OCI-LY3 (cell line): Measurements from ENCODE around the gene IDS.

Experiments
- H2AFZ ChIP-seq: fragments of 200-600, 300-600 bp; shearing (Covaris generic); 2 replicates; pipeline ENCODE4 v1.6.0; 2014; ENCODE audit warnings: antibody characterized with exemption, low read depth, low read length
- H3K27ac ChIP-seq: fragments of 200-600, 300-600 bp; sonication (generic); 2 replicates; pipeline ENCODE4 v1.5.1; 2014; ENCODE audit warnings: mild to moderate bottlenecking, low read length, moderate library complexity, mixed read lengths
- H3K27me3 ChIP-seq: fragments of 200-600, 300-600 bp; sonication (generic); 2 replicates; pipeline ENCODE4 v1.6.1; 2014; ENCODE audit warnings: low read depth, low read length, mixed read lengths
- H3K36me3 ChIP-seq: fragments of 200-600, 300-600 bp; sonication (generic); replicated peaks from 2 replicates; pipeline ENCODE3; 2014; ENCODE audit warnings: low read depth, low read length, mixed read lengths
- H3K4me1 ChIP-seq: fragments of 300-600, 200-600 bp; sonication (generic); 2 replicates; pipeline ENCODE4 v1.6.1; 2014; ENCODE audit warnings: low read length, mixed read lengths
- H3K4me2 ChIP-seq: fragments of 200-600, 300-600 bp; sonication (generic); 2 replicates; pipeline ENCODE4 v1.6.1; 2014; ENCODE audit warnings: low read length, mixed read lengths
- H3K4me3 ChIP-seq: fragments of 300-600, 200-600 bp; sonication (generic); 2 replicates; pipeline ENCODE4 v1.5.1; 2014; ENCODE audit warnings: antibody characterized with exemption, mild to moderate bottlenecking, low read length, moderate library complexity
- H3K79me2 ChIP-seq: fragments of 300-600, 200-600 bp; shearing (Covaris generic); 2 replicates; pipeline ENCODE4 v1.6.1; 2014; ENCODE audit warnings: mild to moderate bottlenecking, low read length, mixed read lengths
- H3K9ac ChIP-seq: fragments of 300-600, 200-600 bp; shearing (Covaris generic); 2 replicates; pipeline ENCODE4 v1.6.0; 2014; ENCODE audit warnings: mild to moderate bottlenecking, low read length, moderate library complexity
- H3K9me3 ChIP-seq: fragments of 200-600, 300-600 bp; shearing (Covaris generic); 2 replicates; pipeline ENCODE4 v1.6.1; 2014; ENCODE audit warnings: low read length, mixed read lengths; ENCODE audit not compliant: insufficient read depth
- H4K20me1 ChIP-seq: fragments of 200-600, 300-600 bp; sonication (generic); 2 replicates; pipeline ENCODE4 v1.6.1; 2016; ENCODE audit warnings: low read length, mixed read lengths; ENCODE audit not compliant: insufficient read depth
- CTCF ChIP-seq: fragments of 200-600, 300-600 bp; sonication (generic); IDR thresholded peaks from 2 replicates; pipeline ENCODE4 v1.5.1; 2014; ENCODE audit warnings: antibody characterized with exemption, low read length, low read depth
- EZH2phosphoT487 ChIP-seq: fragments of 200-600 bp; shearing (Covaris generic); IDR thresholded peaks from 2 replicates; pipeline ENCODE4 v1.6.1; 2018; ENCODE audit warnings: antibody characterized with exemption, mixed run types, low read depth

Gene IDS

GRCh38 chrX:149473966-149474365 lies 31.1 kb downstream of the IDS start:
- Histone ChIP-seq H3K27ac (no peak overlapping the region), H3K4me2 (no peak overlapping the region), H3K4me3 (no peak overlapping the region), H4K20me1 (no peaks in the 10 kb centered on the region), H3K36me3 (no peaks in the 10 kb centered on the region), H3K4me1 (no peaks in the 10 kb centered on the region; the same call in 1 of the 2 replicates), H3K79me2 (no peaks in the 10 kb centered on the region), H3K27me3 (no peaks in the 10 kb centered on the region), H2AFZ (no peak overlapping the region), H3K9ac (no peak overlapping the region), H3K9me3 (no peaks in the 10 kb centered on the region)
- TF ChIP-seq CTCF, result no peak
- no peak for TF ChIP-seq EZH2phosphoT487

- H3K36me3 ChIP-seq, result no peaks in the 10 kb centered on the region
- H3K9ac ChIP-seq, result no peak overlapping the region
- no peaks in the 10 kb centered on the region for H3K27me3 ChIP-seq
- no peaks in the 10 kb centered on the region for H3K79me2 ChIP-seq
- H4K20me1 ChIP-seq, result no peaks in the 10 kb centered on the region
- H3K4me3 ChIP-seq, result no peak overlapping the region
- no peak overlapping the region for H3K27ac ChIP-seq
- no peaks in the 10 kb centered on the region; the same call in 1 of the 2 replicates for H3K4me1 ChIP-seq
- H3K9me3 ChIP-seq, result no peaks in the 10 kb centered on the region
- no peak overlapping the region for H2AFZ ChIP-seq
- no peak overlapping the region for H3K4me2 ChIP-seq
- TF ChIP-seq EZH2phosphoT487 (no peak), CTCF (no peak)
Measured at GRCh38 chrX:149473092-149473491, 32.0 kb downstream of the IDS start.

GRCh38 chrX:149472625-149473024 lies 32.5 kb downstream of the IDS start:
- Histone ChIP-seq H3K79me2 (no peaks in the 10 kb centered on the region), H3K27ac (no peak overlapping the region), H3K9me3 (no peaks in the 10 kb centered on the region), H3K4me3 (no peak overlapping the region), H4K20me1 (no peaks in the 10 kb centered on the region), H3K4me1 (no peaks in the 10 kb centered on the region; the same call in 1 of the 2 replicates), H3K36me3 (no peaks in the 10 kb centered on the region), H3K27me3 (no peaks in the 10 kb centered on the region), H3K4me2 (no peak overlapping the region), H2AFZ (no peak overlapping the region), H3K9ac (no peak overlapping the region)
- TF ChIP-seq CTCF (no peak), EZH2phosphoT487 (no peak)

GRCh38 chrX:149471397-149471796 lies 33.7 kb downstream of the IDS start:
- Histone ChIP-seq H3K4me2 (peak overlapping the region; percentile 64; the same call in 1 of the 2 replicates), H3K4me1 (no peaks in the 10 kb centered on the region; the same call in 1 of the 2 replicates), H3K9me3 (no peaks in the 10 kb centered on the region), H3K79me2 (no peaks in the 10 kb centered on the region), H3K27ac (no peak overlapping the region), H3K27me3 (no peaks in the 10 kb centered on the region), H3K9ac (no peak overlapping the region), H3K36me3 (no peaks in the 10 kb centered on the region), H3K4me3 (0 out of 2 replicates have a peak overlapping the region, but pooled peaks have one; percentile 29), H2AFZ (no peak overlapping the region), H4K20me1 (no peaks in the 10 kb centered on the region)
- no peak for TF ChIP-seq EZH2phosphoT487
